Body of pancreas (tissue), 4 donors: ENCODE data around the gene MRPS25. TPM values are rescaled to one million over a fixed set of nuclear protein-coding genes. Genes with fewer than 3 reads are reported as not detected.
A peak's percentile ranks its signal among the peaks of the same experiment; 100 is the strongest.

Source experiments
- ATAC-seq: fragments of 150-250 bp; one replicate; pipeline ENCODE4 v1.9.1; 2016
- DNase-seq, 4 donors: peaks; one replicate each; pipeline ENCODE4 v3.0.0-alpha.2; 2019
- H3K27ac ChIP-seq, 4 donors: fragments of 200-600 bp; sonication (generic); 1 replicate in 3 of 4; 2 replicates in 1 of 4; pipeline versions ENCODE4 v1.5.1 to v1.6.1; 2016 to 2019; ENCODE audit warnings: mild to moderate bottlenecking in 1 of 4, mixed read lengths in 1 of 4, moderate library complexity in 1 of 4
- H3K27me3 ChIP-seq, 2 donors: fragments of 200-600 bp; sonication (generic); one replicate each; pipeline ENCODE4 v1.6.0; 2016; ENCODE audit warnings: mild to moderate bottlenecking in 1 of 2
- H3K36me3 ChIP-seq, 2 donors: fragments of 200-600 bp; sonication (generic); replicated peaks in 1 of 2; 2 replicates each; pipeline ENCODE4 v1.5.1; 2016; ENCODE audit warnings: low read depth in 2 of 2; ENCODE audit not compliant: insufficient read depth in 1 of 2
- H3K4me1 ChIP-seq: fragments of 200-600 bp; sonication (generic); one replicate; pipeline ENCODE4 v1.6.0; 2016
- H3K4me3 ChIP-seq, 2 donors: fragments of 200-600 bp; sonication (generic); 1 replicate in 1 of 2; 2 replicates in 1 of 2; pipeline ENCODE4 v1.5.1; 2016 to 2019
- H3K9me3 ChIP-seq, 3 donors: fragments of 200-600 bp; sonication (generic); 1 replicate in 2 of 3; 2 replicates in 1 of 3; pipeline ENCODE4 v1.5.1; 2016
- CTCF ChIP-seq, 7 experiments: fragments of 450-650 bp in 4 of 7; fragments of 200-600 bp in 3 of 7; sonication (generic) in 3 of 7; IDR thresholded peaks; one replicate each; pipeline ENCODE4 v1.5.1; 2016 to 2019; ENCODE audit warnings: antibody characterized with exemption in 7 of 7
- POLR2A ChIP-seq, 3 donors: fragments of 450-650 bp; IDR thresholded peaks; one replicate each; pipeline ENCODE4 v1.6.1; 2016; ENCODE audit warnings: antibody characterized with exemption in 3 of 3, mild to moderate bottlenecking in 2 of 3
- WGBS, 2 donors: methylation state at CpG; one replicate each; pipeline ENCODE4 v1.1.5; 2017; 5-methylcytosine and 5-hydroxymethylcytosine counted together
- intact Hi-C: fragments of 100-400 bp; cut with DNase I; formaldehyde crosslinking; loops from one replicate; pipeline ENCODE4 v1.15.1; 2023
- total RNA-seq, 2 donors: library from RNA; depleted of rRNA; stranded (reverse); fragments of >200 nt; gene quantifications; one replicate each; pipeline ENCODE4 v1.1.0, GENCODE V29; 2016

Gene MRPS25
- total RNA-seq, 2 donors from 2014 or later, result 17.1 to 24.7 TPM

GRCh38 chr3:15074500-15074899 lies 9.4 kb upstream of the MRPS25 start:
- Histone ChIP-seq H3K36me3 (peaks cover 0 to 39% of the 10 kb centered on the region in 2 donors), H3K4me1 (no peaks in the 10 kb centered on the region), H3K4me3 (no peak overlapping the region), H3K27ac (no peak overlapping the region), H3K27me3 (no peaks in the 10 kb centered on the region), H3K9me3 (no peaks in the 10 kb centered on the region)
- WGBS, 2 donors, result 88% methylated on average over 19 of the region's 19 CpGs
- ATAC-seq (no peak), DNase-seq (no peak)
- TF ChIP-seq POLR2A (IDR thresholded peaks at IDR 0.05) (no peak), CTCF (IDR thresholded peaks at IDR 0.05) (no peak)
- intact Hi-C loops, result no loop called here

GRCh38 chr3:15071699-15072098 lies 6.6 kb upstream of the MRPS25 start:
- no peak overlapping the region for H3K27ac ChIP-seq
- intact Hi-C loops, result no loop called here

GRCh38 chr3:15069441-15069840 lies 4.3 kb upstream of the MRPS25 start:
- Histone ChIP-seq H3K4me1 (peaks cover 4% of the 10 kb centered on the region), H3K36me3 (peaks cover 0 to 11% of the 10 kb centered on the region in 2 donors), H3K27me3 (no peaks in the 10 kb centered on the region), H3K27ac (no peak overlapping the region), H3K9me3 (no peaks in the 10 kb centered on the region), H3K4me3 (no peak overlapping the region)
- ATAC-seq, result no peak
- 83 to 94% methylated on average over 1 of the region's 1 CpG for WGBS, 2 donors
- DNase-seq, result no peak
- TF ChIP-seq POLR2A (IDR thresholded peaks at IDR 0.05) (no peak), CTCF (IDR thresholded peaks at IDR 0.05) (no peak)
- intact Hi-C loops, result no loop called here

More at GRCh38 chr3:15071699-15072098, 6.6 kb upstream of the MRPS25 start:
- no peak for DNase-seq
- Histone ChIP-seq H3K9me3 (no peaks in the 10 kb centered on the region), H3K36me3 (peaks cover 0 to 25% of the 10 kb centered on the region in 2 donors), H3K4me1 (no peaks in the 10 kb centered on the region), H3K4me3 (no peak overlapping the region), H3K27me3 (no peaks in the 10 kb centered on the region)
- 92 to 95% methylated on average over 2 of the region's 2 CpGs for WGBS, 2 donors
- ATAC-seq, result no peak
- TF ChIP-seq POLR2A (IDR thresholded peaks at IDR 0.05) (no peak), CTCF (IDR thresholded peaks at IDR 0.05) (no peak)

GRCh38 chr3:15066467-15066866 lies 1.4 kb upstream of the MRPS25 start:
- H3K4me1 ChIP-seq, result peaks cover 19% of the 10 kb centered on the region
- no peak for DNase-seq
- ATAC-seq, result no peak
- H3K9me3 ChIP-seq, result no peaks in the 10 kb centered on the region
- WGBS, 2 donors, result 91% methylated on average over 3 of the region's 3 CpGs
- H3K27me3 ChIP-seq, result no peaks in the 10 kb centered on the region
- H3K36me3 ChIP-seq, result no peaks in the 10 kb centered on the region
- no peak overlapping the region for H3K4me3 ChIP-seq
- TF ChIP-seq CTCF (IDR thresholded peaks at IDR 0.05) (no peak), POLR2A (IDR thresholded peaks at IDR 0.05) (no peak)
- intact Hi-C loops, result no loop called here
- H3K27ac ChIP-seq, result no peak overlapping the region

- H3K4me3 ChIP-seq, result peak overlapping the region in 1 of 2 donors; percentile 71
- no peaks in the 10 kb centered on the region for H3K36me3 ChIP-seq
- DNase-seq (no peak), ATAC-seq (no peak)
- WGBS, 2 donors, result 44% methylated on average over 16 of the region's 16 CpGs
- no peaks in the 10 kb centered on the region for H3K9me3 ChIP-seq
- intact Hi-C loops, result no loop called here
- TF ChIP-seq POLR2A (IDR thresholded peaks at IDR 0.05) (no peak), CTCF (IDR thresholded peaks at IDR 0.05) (no peak)
- peak overlapping the region in 2 of 4 donors; percentile 80 to 88 for H3K27ac ChIP-seq
- peaks cover 19% of the 10 kb centered on the region for H3K4me1 ChIP-seq
- H3K27me3 ChIP-seq, result no peaks in the 10 kb centered on the region
These were observed 464 bp upstream of the MRPS25 start for GRCh38 chr3:15065550-15066007.
